NCI-H146 treated with DMSO at 0.1 percent for 48 hours (cell line): ENCODE measurements around the gene HAP1.
A peak's percentile ranks its signal among the peaks of the same experiment; 100 is the strongest.
"Not testable (repeated sequence)": the region's sequence is repeated elsewhere in the genome, so short reads cannot be mapped to it uniquely, and the experiment has no call there.

Experiments used
- DNase-seq: peaks from one replicate; lab custom pipeline; 2025; ENCODE audit not compliant: unreplicated experiment; lab: John Stamatoyannopoulos, UW

HAP1 gene

GRCh38 chr17:41728056-41728455 is 6.4 kb downstream of the HAP1 start:
- no peak for DNase-seq

DNA sequence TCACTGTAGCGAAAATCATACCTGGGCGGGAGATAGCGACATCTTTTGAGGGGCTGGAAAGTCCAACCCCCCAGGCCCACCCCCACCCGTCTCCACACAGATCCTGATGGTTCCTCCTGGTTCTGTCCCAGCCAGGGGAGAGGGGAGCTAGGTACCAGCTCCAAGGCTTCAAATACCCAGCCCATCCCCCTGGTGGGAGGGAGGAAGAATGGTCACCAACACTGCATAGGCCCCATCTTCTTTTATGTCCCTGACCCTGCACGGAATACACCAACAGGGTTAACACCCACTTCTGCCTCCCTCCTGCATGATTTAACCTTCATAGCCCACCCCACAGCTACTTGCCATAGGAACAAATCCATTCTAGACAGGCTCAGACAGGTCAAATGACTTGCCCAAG is 9.3 kb downstream of the HAP1 start:
- DNase-seq = no peak

- peak; percentile 72 for DNase-seq
These were observed 9.9 kb downstream of the HAP1 start for GRCh38 chr17:41724476-41725050.

- no peak for DNase-seq
These were observed 10.5 kb downstream of the HAP1 start for GRCh38 chr17:41723801-41724475.

DNA sequence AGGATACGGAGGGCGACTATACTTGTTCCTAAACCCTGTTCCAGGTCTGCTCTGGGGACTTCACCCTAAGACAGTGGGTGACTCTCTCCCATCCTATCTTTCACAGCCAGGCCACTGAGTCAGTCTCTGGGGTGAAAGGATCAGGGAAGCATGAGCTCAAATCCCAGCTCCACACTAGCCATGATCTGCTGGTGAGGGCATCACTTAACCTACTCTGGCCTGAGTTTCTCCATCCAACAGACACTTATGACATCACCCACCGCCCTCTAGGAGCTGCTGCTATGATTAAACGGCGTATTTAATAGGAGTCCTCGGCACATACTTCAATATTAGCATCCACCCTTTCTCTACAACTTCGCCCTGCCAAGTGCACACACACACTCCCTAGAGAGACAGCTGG is 12.2 kb downstream of the HAP1 start:
- no peak for DNase-seq

DNA sequence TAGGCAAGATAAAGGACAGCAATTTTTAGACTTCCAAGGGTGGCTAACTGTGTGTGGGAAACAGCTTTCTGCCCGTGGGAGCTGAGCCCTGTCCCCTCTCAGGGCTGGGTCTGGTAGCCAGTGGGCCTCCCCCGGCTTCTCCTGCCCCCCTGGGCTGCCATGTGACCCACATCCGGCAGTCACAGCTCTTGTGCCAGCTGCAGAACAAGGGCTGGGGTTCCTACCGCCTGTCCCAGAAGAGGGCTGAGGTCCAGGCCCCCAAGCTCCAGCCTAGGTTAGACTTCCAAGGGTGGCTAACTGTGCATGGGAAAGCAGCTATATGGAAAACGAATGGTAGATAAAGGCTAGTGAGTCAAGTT is 16.2 kb downstream of the HAP1 start:
- no peak for DNase-seq

GRCh38 chr17:41717408-41718286 is 16.8 kb downstream of the HAP1 start:
- DNase-seq = no peak

GRCh38 chr17:41711669-41712400 is 22.6 kb downstream of the HAP1 start, which contains the start of gene GAST:
Gene GAST, plus strand, starts transcription at chr17:41712331. Its CDS starts 3,106 bp downstream, at chr17:41715437.
- DNase-seq = no peak

- DNase-seq = peak; percentile 40
These were observed 23.9 kb downstream of the HAP1 start for GRCh38 chr17:41710472-41711090.

DNA sequence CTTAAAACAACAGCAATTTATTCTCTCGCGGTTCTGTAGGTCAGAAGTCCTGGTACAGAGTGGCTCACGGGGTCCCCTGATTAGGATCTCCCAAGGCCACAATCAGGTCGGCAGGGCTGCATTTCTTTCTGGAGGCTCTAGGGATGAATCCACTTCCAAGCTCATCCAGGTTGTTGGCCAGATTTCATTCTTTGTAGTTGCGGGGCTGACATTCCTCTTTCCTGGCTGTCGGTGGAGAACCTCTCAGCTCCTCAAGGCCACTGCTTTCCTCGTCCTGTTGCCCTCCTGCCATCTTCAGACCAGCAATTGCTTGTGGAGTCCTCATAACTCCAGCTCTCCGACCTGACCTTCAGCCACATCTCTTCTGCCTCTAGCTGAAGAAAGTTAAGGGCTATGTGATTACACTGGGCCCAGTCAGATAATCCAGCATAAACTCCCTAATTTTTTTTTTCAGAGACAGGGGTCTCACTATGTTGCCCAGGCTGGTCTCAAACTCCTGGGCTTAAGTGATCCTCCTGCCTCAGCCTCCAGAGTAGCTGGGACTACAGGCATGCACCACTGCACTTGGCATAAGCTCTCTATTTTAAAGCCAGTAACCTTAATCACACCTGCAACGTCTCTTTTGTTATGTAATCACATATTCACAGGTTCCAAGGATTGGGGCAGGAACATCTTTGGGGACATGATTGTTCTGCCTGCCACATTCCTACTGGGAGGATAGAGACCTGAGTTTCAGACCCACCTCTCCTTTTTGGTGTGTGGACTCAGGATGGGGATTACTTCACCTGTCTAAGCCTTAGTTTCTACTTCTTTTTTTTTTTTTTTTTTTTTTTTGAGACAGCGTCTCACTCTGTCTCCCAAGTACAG is 26.4 kb downstream of the HAP1 start:
- DNase-seq = no peak

DNA sequence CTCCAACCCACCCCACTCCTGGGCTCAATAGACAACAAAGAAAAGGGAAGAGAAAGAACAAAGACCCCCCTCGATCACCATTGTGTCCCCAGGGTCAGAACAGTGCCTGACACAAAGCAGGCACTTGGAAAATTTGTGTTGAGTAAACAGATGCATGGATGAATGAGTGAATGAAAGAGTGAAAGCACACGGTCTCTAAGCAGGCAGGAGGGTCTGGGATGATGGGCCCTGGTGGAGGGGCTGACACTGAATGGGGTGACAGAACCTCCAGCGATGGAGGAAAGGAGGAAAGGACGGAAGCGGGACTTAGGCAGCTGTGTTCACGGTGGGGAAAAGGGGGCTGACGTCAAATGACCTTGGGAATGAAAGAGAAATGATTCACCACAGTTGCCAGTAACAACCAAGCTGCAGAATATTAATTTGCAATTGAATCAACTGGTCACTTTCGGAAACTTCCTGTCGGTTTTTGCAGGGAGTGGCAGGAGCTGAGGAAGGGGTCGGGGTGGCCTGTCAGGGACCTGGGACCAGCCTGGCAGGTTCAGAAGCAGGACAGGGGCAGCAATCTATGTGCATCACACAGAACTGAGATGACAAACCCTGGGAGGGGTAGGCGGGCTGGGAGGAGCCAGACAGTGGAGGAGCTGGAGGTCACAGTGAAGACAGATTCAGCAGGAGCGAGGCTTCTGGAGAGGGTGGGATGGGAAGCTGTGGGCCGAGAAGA is 29.0 kb downstream of the HAP1 start:
- no peak for DNase-seq

DNA sequence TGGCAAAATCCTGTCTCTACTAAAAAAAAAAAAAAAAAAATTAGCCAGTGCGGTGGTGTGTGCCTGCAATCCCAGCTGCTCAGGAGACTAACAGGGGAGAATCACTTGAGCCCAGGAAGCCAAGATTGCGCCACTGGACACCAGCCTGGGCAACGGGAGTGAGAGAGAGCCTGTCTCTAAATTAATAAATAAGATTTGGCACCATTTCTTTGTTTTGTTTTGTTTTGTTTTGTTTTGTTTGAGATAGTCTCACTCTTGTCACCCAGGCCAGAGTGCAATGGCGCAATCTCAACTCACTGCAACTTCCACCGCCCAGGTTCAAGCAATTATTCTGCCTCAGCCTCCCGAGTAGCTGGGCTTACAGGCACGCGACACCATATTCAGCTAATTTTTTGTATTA is 31.7 kb downstream of the HAP1 start:
- no peak for DNase-seq

GRCh38 chr17:41700843-41701242 is 33.6 kb downstream of the HAP1 start:
- not testable (repeated sequence) for DNase-seq

GRCh38 chr17:41697122-41697962 is 37.1 kb downstream of the HAP1 start:
- no peak for DNase-seq

DNA sequence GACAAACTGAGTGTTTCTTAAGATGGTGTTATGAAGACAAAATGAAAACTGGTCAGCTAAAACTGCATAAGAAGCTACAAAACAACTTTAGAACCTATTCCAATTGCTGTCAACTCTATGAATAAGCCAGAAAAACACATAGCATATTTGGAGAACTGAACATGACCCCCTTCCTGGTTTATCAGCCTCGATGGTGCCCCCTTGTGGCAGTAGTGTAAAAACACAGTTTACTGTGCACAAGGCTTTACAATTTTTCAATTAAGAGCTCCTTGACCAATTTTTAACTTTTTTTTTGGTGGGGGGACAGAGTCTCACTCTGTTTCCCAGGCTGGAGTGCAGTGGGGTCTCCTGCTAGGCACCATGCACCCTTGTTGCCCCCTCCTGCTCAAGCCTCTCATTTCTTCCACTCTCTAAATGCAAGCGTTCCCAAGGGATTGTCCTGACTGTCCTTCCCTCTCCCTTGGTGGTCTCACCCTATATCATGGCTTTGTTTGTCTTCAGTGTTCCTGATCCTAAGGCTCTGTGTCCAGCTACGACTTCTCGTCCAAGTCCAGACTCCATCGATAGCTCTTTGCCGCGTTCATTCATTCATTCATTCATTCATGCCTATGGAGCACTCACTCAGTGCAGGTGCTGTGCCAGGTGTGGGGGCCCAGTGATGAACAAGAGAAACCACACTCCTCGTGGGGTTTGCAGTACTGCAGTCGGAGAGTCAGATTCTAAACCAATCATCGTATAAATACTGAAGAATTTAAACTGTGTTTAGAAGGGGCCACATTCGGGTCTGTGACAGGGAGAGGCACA is 38.3 kb downstream of the HAP1 start:
- peak; percentile 33 for DNase-seq

- no peak for DNase-seq
These were observed 39.2 kb downstream of the HAP1 start for GRCh38 chr17:41695134-41695661.
